C4-2B (cell line): ENCODE results near the gene IL22RA2.

Experiments used
- H3K27ac ChIP-seq: fragments of 450-650 bp; 2 replicates; pipeline ENCODE4 v1.5.1; 2017
- ZFX ChIP-seq: fragments of 450-650 bp; IDR thresholded peaks from 2 replicates; pipeline ENCODE4 v1.6.1; 2017
- TF ChIP-seq, protein P1 (sequence below): fragments of 450-650 bp; conservative IDR thresholded peaks from 2 replicates; pipeline ENCODE4 v1.5.1; 2017; ENCODE audit warnings: mild to moderate bottlenecking

Gene IL22RA2

GRCh38 chr6:137099689-137100403 is 73.6 kb downstream of the IL22RA2 start:
- no peak overlapping the region for H3K27ac ChIP-seq
- TF ChIP-seq, protein P1, sequence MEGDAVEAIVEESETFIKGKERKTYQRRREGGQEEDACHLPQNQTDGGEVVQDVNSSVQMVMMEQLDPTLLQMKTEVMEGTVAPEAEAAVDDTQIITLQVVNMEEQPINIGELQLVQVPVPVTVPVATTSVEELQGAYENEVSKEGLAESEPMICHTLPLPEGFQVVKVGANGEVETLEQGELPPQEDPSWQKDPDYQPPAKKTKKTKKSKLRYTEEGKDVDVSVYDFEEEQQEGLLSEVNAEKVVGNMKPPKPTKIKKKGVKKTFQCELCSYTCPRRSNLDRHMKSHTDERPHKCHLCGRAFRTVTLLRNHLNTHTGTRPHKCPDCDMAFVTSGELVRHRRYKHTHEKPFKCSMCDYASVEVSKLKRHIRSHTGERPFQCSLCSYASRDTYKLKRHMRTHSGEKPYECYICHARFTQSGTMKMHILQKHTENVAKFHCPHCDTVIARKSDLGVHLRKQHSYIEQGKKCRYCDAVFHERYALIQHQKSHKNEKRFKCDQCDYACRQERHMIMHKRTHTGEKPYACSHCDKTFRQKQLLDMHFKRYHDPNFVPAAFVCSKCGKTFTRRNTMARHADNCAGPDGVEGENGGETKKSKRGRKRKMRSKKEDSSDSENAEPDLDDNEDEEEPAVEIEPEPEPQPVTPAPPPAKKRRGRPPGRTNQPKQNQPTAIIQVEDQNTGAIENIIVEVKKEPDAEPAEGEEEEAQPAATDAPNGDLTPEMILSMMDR, result no peak
- TF ChIP-seq ZFX, result no peak

GRCh38 chr6:137097526-137097925 is 75.9 kb downstream of the IL22RA2 start:
- H3K27ac ChIP-seq, result no peak overlapping the region
- no peak for TF ChIP-seq ZFX
- TF ChIP-seq, protein P1, result no peak

DNA sequence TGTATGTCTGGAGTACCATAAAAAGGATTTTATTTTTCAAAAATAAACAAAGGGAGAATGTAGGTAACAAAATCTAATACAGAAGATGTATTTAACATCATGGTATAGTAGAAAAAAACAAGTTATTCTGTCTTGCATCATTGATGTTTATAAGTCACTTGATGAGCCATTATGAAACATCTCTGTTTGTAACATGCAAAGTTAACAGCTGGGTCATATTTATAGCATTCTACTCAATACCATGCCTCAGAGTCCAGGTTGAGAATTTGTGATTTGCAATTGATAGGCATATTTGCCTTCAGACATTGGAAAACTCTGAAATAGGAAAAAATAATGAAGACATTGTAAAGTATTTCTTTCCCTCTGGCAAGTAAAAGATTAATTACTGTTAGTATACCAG is 76.4 kb downstream of the IL22RA2 start:
- H3K27ac ChIP-seq, result no peak overlapping the region
- no peak for TF ChIP-seq ZFX
- TF ChIP-seq, protein P1, result no peak

- no peak overlapping the region for H3K27ac ChIP-seq
- no peak for TF ChIP-seq ZFX
- TF ChIP-seq, protein P1, result no peak
Observed at GRCh38 chr6:137095651-137096238, 77.7 kb downstream of the IL22RA2 start.

DNA sequence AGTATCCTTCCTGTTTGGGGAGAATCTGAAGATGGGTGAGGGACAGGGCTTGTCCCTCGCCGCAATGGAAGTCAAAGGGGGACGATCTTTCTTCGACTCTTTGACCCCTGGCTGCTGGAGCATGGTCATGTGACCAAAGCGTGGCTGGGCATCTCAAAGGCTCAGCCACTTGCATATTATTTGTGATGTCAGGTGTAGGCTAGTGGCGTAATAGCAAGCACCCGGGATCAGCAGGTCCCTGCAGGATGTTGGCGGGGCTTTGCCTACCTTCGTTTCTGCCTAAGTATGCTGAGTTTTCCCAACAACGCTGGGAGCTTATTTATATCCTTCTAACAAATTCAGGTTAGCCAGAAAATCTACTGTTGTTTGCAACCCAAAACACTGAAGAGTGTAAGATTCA is 78.4 kb downstream of the IL22RA2 start:
- no peak overlapping the region for H3K27ac ChIP-seq
- no peak for TF ChIP-seq ZFX
- TF ChIP-seq, protein P1, result no peak

GRCh38 chr6:137094411-137095008 is 78.9 kb downstream of the IL22RA2 start:
- TF ChIP-seq, protein P1, result peak; percentile 86
- no peak for TF ChIP-seq ZFX
- no peak overlapping the region for H3K27ac ChIP-seq
